Body of pancreas (tissue), 4 donors: ENCODE data around the gene CCDC148.

Source experiments
- CTCF ChIP-seq, 7 experiments: fragments of 450-650 bp in 4 of 7; fragments of 200-600 bp in 3 of 7; sonication (generic) in 3 of 7; IDR thresholded peaks; one replicate each; pipeline ENCODE4 v1.5.1; 2016 to 2019; ENCODE audit warnings: antibody characterized with exemption in 7 of 7
- POLR2A ChIP-seq, 3 donors: fragments of 450-650 bp; IDR thresholded peaks; one replicate each; pipeline ENCODE4 v1.6.1; 2016; ENCODE audit warnings: antibody characterized with exemption in 3 of 3, mild to moderate bottlenecking in 2 of 3

- TF ChIP-seq CTCF (IDR thresholded peaks at IDR 0.05) (no peak), POLR2A (IDR thresholded peaks at IDR 0.05) (no peak)
Observed at GRCh38 chr2:158189526-158189925, 267.0 kb downstream of the CCDC148 start.
